Measurements from ENCODE around the gene CUEDC1. TPM values are rescaled to one million over a fixed set of nuclear protein-coding genes. Genes with fewer than 3 reads are reported as not detected.

CUEDC1 gene
- polyA plus RNA-seq, 2 of the 4 experiments (the other 2 are of a cell fraction) = 44.3 to 90.6 TPM

DNA sequence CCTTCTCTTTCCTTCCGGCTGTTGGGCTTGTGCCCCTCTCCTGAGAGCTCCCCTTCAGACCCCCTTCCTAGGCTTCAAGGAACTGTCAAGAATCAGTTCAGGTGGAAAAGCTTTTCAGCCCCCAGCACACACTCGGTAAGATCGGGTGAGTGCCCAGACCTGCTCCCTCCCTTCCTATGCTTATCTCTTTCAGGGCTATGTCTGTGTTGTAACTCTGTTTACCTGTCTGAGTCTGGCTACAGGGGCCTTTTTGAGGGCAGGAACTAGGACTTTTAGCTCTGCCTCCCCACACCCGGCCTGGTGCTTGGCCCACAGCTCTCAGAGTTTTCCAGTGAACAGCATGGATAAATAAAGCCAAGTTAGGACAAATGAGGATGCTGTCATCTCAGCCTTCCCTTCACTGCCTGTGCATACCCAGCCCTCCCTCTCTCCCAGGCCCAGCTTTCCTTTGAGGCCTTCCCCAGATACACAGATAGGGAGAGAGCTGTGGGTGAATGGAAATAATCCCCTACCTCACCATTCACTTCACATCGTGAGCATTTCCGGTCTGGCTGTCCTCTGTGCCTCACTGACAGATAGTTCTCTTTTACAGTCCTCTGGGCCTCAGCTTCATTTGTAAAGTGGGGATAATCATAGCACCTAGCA is 99.7 kb downstream of the CUEDC1 start:
- no peak for FAIRE-seq
- Histone ChIP-seq H3K27ac (peak overlapping the region in 1 of 2 experiments; percentile 92; a peak in 3 of 6 replicates), H3K4me3 (no peak overlapping the region), H3K9me3 (no peaks in the 10 kb centered on the region), H3K4me2 (no peak overlapping the region), H3K4me1 (peaks cover 63% of the 10 kb centered on the region)
- ChIA-PET CTCF (interaction anchor here (1.0 to 48.7 kb wide), 14 partner anchors 5 to 257 kb away, joined by 3 to 1377 read pairs (median 63); partner anchors contain the start of genes CUEDC1, SRSF1 and VEZF1), POLR2A (interaction anchor here (0.6 to 1.4 kb wide), 3 partner anchors 134 to 146 kb away, joined by 3 to 7 read pairs (median 4); no protein-coding TSS in a partner anchor)
- no peak for DNase-seq (ENCODE audit: low read depth in 1 of 2, low spot score in 1 of 2)
- WGBS (ENCODE audit: missing lambda C conversion rate) = 86% methylated on average over 6 of the region's 6 CpGs
- TF ChIP-seq, protein P1, sequence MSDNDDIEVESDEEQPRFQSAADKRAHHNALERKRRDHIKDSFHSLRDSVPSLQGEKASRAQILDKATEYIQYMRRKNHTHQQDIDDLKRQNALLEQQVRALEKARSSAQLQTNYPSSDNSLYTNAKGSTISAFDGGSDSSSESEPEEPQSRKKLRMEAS (IDR thresholded peaks at IDR 0.05) = no peak
- TF ChIP-seq SREBF2 (IDR thresholded peaks at IDR 0.05) = no peak
- no peak for TF ChIP-seq CHD4 (IDR thresholded peaks at IDR 0.05; ENCODE audit: borderline replicate concordance)
- no peak for TF ChIP-seq ZNF302 (CRISPR knock-in tag; IDR thresholded peaks at IDR 0.05)
- TF ChIP-seq CBX2 (IDR thresholded peaks at IDR 0.05; ENCODE audit: borderline replicate concordance, low read depth) = no peak
- TF ChIP-seq TP53 (CRISPR knock-in tag; IDR thresholded peaks at IDR 0.05) = no peak
- no peak for TF ChIP-seq RFX5 (IDR thresholded peaks at IDR 0.05)
- no peak for TF ChIP-seq KDM1A (IDR thresholded peaks at IDR 0.05; ENCODE audit: low read depth)
- no peak for TF ChIP-seq RAD21 (conservative IDR thresholded peaks at IDR 0.05 in 1 of 2, IDR thresholded peaks at IDR 0.05 in 1 of 2)
- no peak for ATAC-seq

DNA sequence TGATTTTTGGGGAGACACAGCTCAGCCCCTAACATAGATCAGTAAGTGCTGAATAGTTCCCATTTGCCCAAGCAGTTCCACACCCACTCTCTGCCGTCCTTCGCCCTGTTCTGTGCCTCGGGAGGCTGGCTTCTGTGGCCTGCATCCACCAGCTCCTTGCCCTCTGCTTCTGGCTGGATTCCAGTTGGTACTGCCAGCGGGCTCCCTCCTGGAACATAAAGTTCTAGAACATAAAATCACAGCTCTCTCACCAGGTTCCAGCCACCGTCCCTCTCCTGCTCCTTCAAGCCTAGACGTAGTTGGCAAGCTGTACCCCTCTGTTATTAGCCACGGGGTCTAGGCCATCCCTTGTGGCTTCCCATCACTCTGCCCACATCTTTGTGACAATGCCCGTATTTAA is 101.5 kb downstream of the CUEDC1 start:
- TF ChIP-seq, protein P2, sequence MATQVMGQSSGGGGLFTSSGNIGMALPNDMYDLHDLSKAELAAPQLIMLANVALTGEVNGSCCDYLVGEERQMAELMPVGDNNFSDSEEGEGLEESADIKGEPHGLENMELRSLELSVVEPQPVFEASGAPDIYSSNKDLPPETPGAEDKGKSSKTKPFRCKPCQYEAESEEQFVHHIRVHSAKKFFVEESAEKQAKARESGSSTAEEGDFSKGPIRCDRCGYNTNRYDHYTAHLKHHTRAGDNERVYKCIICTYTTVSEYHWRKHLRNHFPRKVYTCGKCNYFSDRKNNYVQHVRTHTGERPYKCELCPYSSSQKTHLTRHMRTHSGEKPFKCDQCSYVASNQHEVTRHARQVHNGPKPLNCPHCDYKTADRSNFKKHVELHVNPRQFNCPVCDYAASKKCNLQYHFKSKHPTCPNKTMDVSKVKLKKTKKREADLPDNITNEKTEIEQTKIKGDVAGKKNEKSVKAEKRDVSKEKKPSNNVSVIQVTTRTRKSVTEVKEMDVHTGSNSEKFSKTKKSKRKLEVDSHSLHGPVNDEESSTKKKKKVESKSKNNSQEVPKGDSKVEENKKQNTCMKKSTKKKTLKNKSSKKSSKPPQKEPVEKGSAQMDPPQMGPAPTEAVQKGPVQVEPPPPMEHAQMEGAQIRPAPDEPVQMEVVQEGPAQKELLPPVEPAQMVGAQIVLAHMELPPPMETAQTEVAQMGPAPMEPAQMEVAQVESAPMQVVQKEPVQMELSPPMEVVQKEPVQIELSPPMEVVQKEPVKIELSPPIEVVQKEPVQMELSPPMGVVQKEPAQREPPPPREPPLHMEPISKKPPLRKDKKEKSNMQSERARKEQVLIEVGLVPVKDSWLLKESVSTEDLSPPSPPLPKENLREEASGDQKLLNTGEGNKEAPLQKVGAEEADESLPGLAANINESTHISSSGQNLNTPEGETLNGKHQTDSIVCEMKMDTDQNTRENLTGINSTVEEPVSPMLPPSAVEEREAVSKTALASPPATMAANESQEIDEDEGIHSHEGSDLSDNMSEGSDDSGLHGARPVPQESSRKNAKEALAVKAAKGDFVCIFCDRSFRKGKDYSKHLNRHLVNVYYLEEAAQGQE (IDR thresholded peaks at IDR 0.05) = no peak
- TF ChIP-seq, protein P3, sequence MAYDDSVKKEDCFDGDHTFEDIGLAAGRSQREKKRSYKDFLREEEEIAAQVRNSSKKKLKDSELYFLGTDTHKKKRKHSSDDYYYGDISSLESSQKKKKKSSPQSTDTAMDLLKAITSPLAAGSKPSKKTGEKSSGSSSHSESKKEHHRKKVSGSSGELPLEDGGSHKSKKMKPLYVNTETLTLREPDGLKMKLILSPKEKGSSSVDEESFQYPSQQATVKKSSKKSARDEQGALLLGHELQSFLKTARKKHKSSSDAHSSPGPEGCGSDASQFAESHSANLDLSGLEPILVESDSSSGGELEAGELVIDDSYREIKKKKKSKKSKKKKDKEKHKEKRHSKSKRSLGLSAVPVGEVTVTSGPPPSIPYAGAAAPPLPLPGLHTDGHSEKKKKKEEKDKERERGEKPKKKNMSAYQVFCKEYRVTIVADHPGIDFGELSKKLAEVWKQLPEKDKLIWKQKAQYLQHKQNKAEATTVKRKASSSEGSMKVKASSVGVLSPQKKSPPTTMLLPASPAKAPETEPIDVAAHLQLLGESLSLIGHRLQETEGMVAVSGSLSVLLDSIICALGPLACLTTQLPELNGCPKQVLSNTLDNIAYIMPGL (CRISPR knock-in tag; IDR thresholded peaks at IDR 0.05; ENCODE audit: borderline replicate concordance) = no peak
- no peak for TF ChIP-seq CHD2 (IDR thresholded peaks at IDR 0.05; ENCODE audit: low read length, partially characterized antibody)
- no peak for TF ChIP-seq CEBPB (IDR thresholded peaks at IDR 0.05)
- DNase-seq (ENCODE audit: low read depth in 1 of 2, low spot score in 1 of 2) = no peak
- ChIA-PET CTCF (interaction anchor here (1.0 to 48.7 kb wide), 8 partner anchors 7 to 259 kb away, joined by 3 to 1377 read pairs (median 188); partner anchors contain the start of genes CUEDC1, DYNLL2, SRSF1 and VEZF1), POLR2A (interaction anchor here (0.6 kb wide), 1 partner anchor 8 kb away, joined by 3 read pairs; no protein-coding TSS in a partner anchor)
- peak overlapping the region; percentile 12 to 93; a peak in 3 of 6 replicates for H3K27ac ChIP-seq
- FAIRE-seq = no peak
- ATAC-seq = no peak
- no peaks in the 10 kb centered on the region for H3K9me3 ChIP-seq
- H3K4me2 ChIP-seq = no peak overlapping the region
- H3K4me1 ChIP-seq = peaks cover 48% of the 10 kb centered on the region
- H3K4me3 ChIP-seq = no peak overlapping the region
- 85% methylated on average over 8 of the region's 8 CpGs for WGBS (ENCODE audit: missing lambda C conversion rate)

DNA sequence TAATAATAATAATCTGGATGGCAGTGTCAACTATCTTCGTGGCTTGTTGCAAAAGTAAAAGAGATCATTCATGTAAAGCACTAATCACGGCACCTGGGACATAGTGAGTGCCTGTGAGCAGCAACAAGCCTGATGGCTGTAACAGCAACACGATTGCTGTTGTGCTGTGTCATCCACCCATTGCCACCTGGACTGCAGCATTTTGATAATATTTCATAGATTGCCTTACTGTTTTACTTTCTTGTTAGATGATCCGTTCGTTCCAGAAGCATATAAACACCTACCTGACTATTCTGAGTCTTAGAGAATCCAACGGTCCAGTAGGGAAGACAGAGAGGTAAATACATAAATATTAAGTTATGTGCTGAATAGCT is 102.3 kb downstream of the CUEDC1 start:
- Histone ChIP-seq H3K4me2 (no peak overlapping the region), H3K27ac (peak overlapping the region; percentile 12 to 93; a peak in 3 of 6 replicates), H3K4me3 (no peak overlapping the region), H3K4me1 (peaks cover 47% of the 10 kb centered on the region), H3K9me3 (no peaks in the 10 kb centered on the region)
- no peak for TF ChIP-seq SMC3 (IDR thresholded peaks at IDR 0.05)
- TF ChIP-seq EHMT2 (IDR thresholded peaks at IDR 0.05; ENCODE audit: low read depth) = no peak
- TF ChIP-seq CBX2 (IDR thresholded peaks at IDR 0.05; ENCODE audit: borderline replicate concordance, low read depth) = no peak
- WGBS (ENCODE audit: missing lambda C conversion rate) = 62% methylated on average over 6 of the region's 6 CpGs
- ChIA-PET POLR2A (interaction anchor here (0.6 kb wide), 1 partner anchor 98 kb away, joined by 6 read pairs; no protein-coding TSS in a partner anchor), CTCF (interaction anchor here (1.0 to 48.7 kb wide), 8 partner anchors 8 to 260 kb away, joined by 3 to 1377 read pairs (median 188); partner anchors contain the start of genes CUEDC1, DYNLL2, SRSF1 and VEZF1)
- DNase-seq (ENCODE audit: low read depth in 1 of 2, low spot score in 1 of 2) (no peak), ATAC-seq (no peak), FAIRE-seq (no peak)
